Small intestine (tissue), 7 donors: ENCODE measurements around the gene ENTPD1. TPM values are rescaled to one million over a fixed set of nuclear protein-coding genes. Genes with fewer than 3 reads are reported as not detected.
A peak's percentile ranks its signal among the peaks of the same experiment; 100 is the strongest.

Experiments
- DNase-seq, 2 donors: peaks; one replicate each; pipeline versions ENCODE4 v3.0.0 to v3.0.0-alpha.2; 2013
- FAIRE-seq: peaks from 2 replicates; lab custom pipeline; 2012; peaks lifted over from hg19 to GRCh38; lab: Jason Lieb, UNC
- H3K27ac ChIP-seq, 3 donors: one replicate each; pipeline ENCODE4 v1.5.1; 2013; ENCODE audit warnings: low read length in 2 of 3, mild to moderate bottlenecking in 2 of 3, control low read depth in 1 of 3, inconsistent platforms in 1 of 3, low read depth in 1 of 3, moderate library complexity in 1 of 3
- H3K27me3 ChIP-seq, 3 donors: one replicate each; pipeline ENCODE4 v1.6.1; 2013; ENCODE audit warnings: low read length in 3 of 3, inconsistent platforms in 1 of 3; ENCODE audit not compliant: control insufficient read depth in 3 of 3, insufficient read depth in 3 of 3
- H3K36me3 ChIP-seq, 3 donors: one replicate each; pipeline ENCODE4 v1.6.1; 2013; ENCODE audit warnings: low read length in 3 of 3, inconsistent platforms in 1 of 3, low read depth in 1 of 3, mild to moderate bottlenecking in 1 of 3, moderate library complexity in 1 of 3; ENCODE audit not compliant: control insufficient read depth in 3 of 3, insufficient read depth in 2 of 3
- H3K4me1 ChIP-seq, 3 donors: one replicate each; pipeline ENCODE4 v1.6.1; 2013; ENCODE audit warnings: low read length in 2 of 3, inconsistent platforms in 1 of 3, low read depth in 1 of 3, mild to moderate bottlenecking in 1 of 3, moderate library complexity in 1 of 3; ENCODE audit not compliant: control insufficient read depth in 3 of 3, insufficient read depth in 2 of 3
- H3K4me3 ChIP-seq, 3 donors: one replicate each; pipeline ENCODE4 v1.5.1; 2013; ENCODE audit warnings: low read length in 3 of 3, control low read depth in 1 of 3, inconsistent platforms in 1 of 3, low read depth in 1 of 3, mild to moderate bottlenecking in 1 of 3, moderate library complexity in 1 of 3
- H3K9me3 ChIP-seq, 2 donors: one replicate each; pipeline ENCODE4 v1.6.1; 2013; ENCODE audit warnings: low read depth in 1 of 2, low read length in 1 of 2; ENCODE audit not compliant: control insufficient read depth in 2 of 2, insufficient read depth in 1 of 2
- WGBS, 3 donors: extraction: QIAGEN DNeasy Blood & Tissue Kit; methylation state at CpG; one replicate each; pipeline ENCODE4 v1.1.7; 2013; 5-methylcytosine and 5-hydroxymethylcytosine counted together
- polyA plus RNA-seq, 4 donors: library from polyadenylated mRNA; stranded (reverse) in 3 of 4; unstranded in 1 of 4; fragments of 200-250 nt in 3 of 4; fragments of 120-200 nt in 1 of 4; gene quantifications; one replicate each; pipeline versions ENCODE4 v1.2.1 to v1.2.3, GENCODE V29; 2013
- donor health status: healthy with polysubstance abuse.
- donor health status: control.
- donor health status: control.
- donor health status: Bipolar disorder and iron deficiency.
- donor health status: healthy.

Gene ENTPD1
- polyA plus RNA-seq, 4 donors: 1.3 to 13.6 (median 7.5) TPM

GRCh38 chr10:95787447-95787846 is 31.5 kb downstream of the ENTPD1 start:
- Histone ChIP-seq H3K4me3 (no peak overlapping the region), H3K36me3 (no peaks in the 10 kb centered on the region), H3K27me3 (no peaks in the 10 kb centered on the region), H3K9me3 (no peaks in the 10 kb centered on the region), H3K27ac (no peak overlapping the region), H3K4me1 (no peaks in the 10 kb centered on the region)
- DNase-seq: no peak
- no peak for FAIRE-seq
- WGBS, 3 donors: 76 to 91% (median 88%) methylated on average over 1 of the region's 1 CpG

GRCh38 chr10:95788830-95789229 is 32.9 kb downstream of the ENTPD1 start:
- Histone ChIP-seq H3K36me3 (no peaks in the 10 kb centered on the region), H3K27me3 (no peaks in the 10 kb centered on the region), H3K9me3 (no peaks in the 10 kb centered on the region), H3K4me3 (no peak overlapping the region), H3K4me1 (no peaks in the 10 kb centered on the region), H3K27ac (no peak overlapping the region)
- 61 to 84% (median 77%) methylated on average over 2 of the region's 2 CpGs for WGBS, 3 donors
- FAIRE-seq (no peak), DNase-seq (no peak)

- Histone ChIP-seq H3K36me3 (no peaks in the 10 kb centered on the region), H3K9me3 (no peaks in the 10 kb centered on the region), H3K4me1 (no peaks in the 10 kb centered on the region), H3K27me3 (no peaks in the 10 kb centered on the region), H3K27ac (no peak overlapping the region), H3K4me3 (no peak overlapping the region)
- no peak for FAIRE-seq
- WGBS, 3 donors: 70 to 74% (median 74%) methylated on average over 3 of the region's 3 CpGs
- DNase-seq: no peak
Observed at GRCh38 chr10:95789902-95790301, 33.9 kb downstream of the ENTPD1 start.

- WGBS, 3 donors: 59 to 76% (median 73%) methylated on average over 3 of the region's 3 CpGs
- FAIRE-seq (no peak), DNase-seq (no peak)
- Histone ChIP-seq H3K4me1 (peaks cover 0 to 2% (median 0%) of the 10 kb centered on the region in 3 donors), H3K27me3 (no peaks in the 10 kb centered on the region), H3K9me3 (no peaks in the 10 kb centered on the region), H3K36me3 (no peaks in the 10 kb centered on the region), H3K4me3 (no peak overlapping the region), H3K27ac (no peak overlapping the region)
Observed at GRCh38 chr10:95790982-95791381, 35.0 kb downstream of the ENTPD1 start.

- no peak for DNase-seq
- FAIRE-seq: no peak
- H3K4me1 ChIP-seq: peaks cover 0 to 2% (median 0%) of the 10 kb centered on the region in 3 donors
- no peak overlapping the region for H3K4me3 ChIP-seq
- 68 to 76% (median 69%) methylated on average over 2 of the region's 2 CpGs for WGBS, 3 donors
- no peak overlapping the region for H3K27ac ChIP-seq
- H3K36me3 ChIP-seq: no peaks in the 10 kb centered on the region
- H3K9me3 ChIP-seq: no peaks in the 10 kb centered on the region
- H3K27me3 ChIP-seq: no peaks in the 10 kb centered on the region
Observed at GRCh38 chr10:95791425-95791979, 35.5 kb downstream of the ENTPD1 start.

GRCh38 chr10:95792211-95792780 is 36.3 kb downstream of the ENTPD1 start:
- H3K4me3 ChIP-seq: no peak overlapping the region
- no peaks in the 10 kb centered on the region for H3K9me3 ChIP-seq
- no peaks in the 10 kb centered on the region for H3K36me3 ChIP-seq
- H3K4me1 ChIP-seq: peaks cover 0 to 2% (median 0%) of the 10 kb centered on the region in 3 donors
- FAIRE-seq: no peak
- WGBS, 3 donors: 74 to 80% (median 80%) methylated on average over 2 of the region's 2 CpGs
- no peaks in the 10 kb centered on the region for H3K27me3 ChIP-seq
- peak overlapping the region in 2 of 3 donors; percentile 37 to 77 for H3K27ac ChIP-seq
- DNase-seq: no peak

GRCh38 chr10:95792874-95793285 is 36.9 kb downstream of the ENTPD1 start:
- FAIRE-seq (no peak), DNase-seq (peak; percentile 7 to 12)
- Histone ChIP-seq H3K27ac (peak overlapping the region; percentile 37 to 77 (median 50)), H3K36me3 (no peaks in the 10 kb centered on the region), H3K9me3 (no peaks in the 10 kb centered on the region), H3K4me1 (peaks cover 0 to 2% (median 0%) of the 10 kb centered on the region in 3 donors), H3K27me3 (no peaks in the 10 kb centered on the region), H3K4me3 (no peak overlapping the region)
- WGBS, 3 donors: 63 to 87% (median 85%) methylated on average over 4 of the region's 4 CpGs

- H3K27me3 ChIP-seq: no peaks in the 10 kb centered on the region
- H3K27ac ChIP-seq: peak overlapping the region; percentile 13 to 77 (median 50)
- 65 to 78% (median 77%) methylated on average over 2 of the region's 2 CpGs for WGBS, 3 donors
- no peak overlapping the region for H3K4me3 ChIP-seq
- no peaks in the 10 kb centered on the region for H3K36me3 ChIP-seq
- peaks cover 0 to 2% (median 0%) of the 10 kb centered on the region in 3 donors for H3K4me1 ChIP-seq
- DNase-seq: no peak
- FAIRE-seq: no peak
- no peaks in the 10 kb centered on the region for H3K9me3 ChIP-seq
Observed at GRCh38 chr10:95793401-95794045, 37.6 kb downstream of the ENTPD1 start.
